Anterior cingulate cortex (tissue), 58 donors: ENCODE data around the gene LIN28B.
"Not testable (repeated sequence)": the region's sequence is repeated elsewhere in the genome, so short reads cannot be mapped to it uniquely, and the experiment has no call there.

Experiments
- DNase-seq, 58 donors: peaks; one replicate each; lab custom pipeline; 2025; lab: John Stamatoyannopoulos, UW

Gene LIN28B, protein sequence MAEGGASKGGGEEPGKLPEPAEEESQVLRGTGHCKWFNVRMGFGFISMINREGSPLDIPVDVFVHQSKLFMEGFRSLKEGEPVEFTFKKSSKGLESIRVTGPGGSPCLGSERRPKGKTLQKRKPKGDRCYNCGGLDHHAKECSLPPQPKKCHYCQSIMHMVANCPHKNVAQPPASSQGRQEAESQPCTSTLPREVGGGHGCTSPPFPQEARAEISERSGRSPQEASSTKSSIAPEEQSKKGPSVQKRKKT

DNA sequence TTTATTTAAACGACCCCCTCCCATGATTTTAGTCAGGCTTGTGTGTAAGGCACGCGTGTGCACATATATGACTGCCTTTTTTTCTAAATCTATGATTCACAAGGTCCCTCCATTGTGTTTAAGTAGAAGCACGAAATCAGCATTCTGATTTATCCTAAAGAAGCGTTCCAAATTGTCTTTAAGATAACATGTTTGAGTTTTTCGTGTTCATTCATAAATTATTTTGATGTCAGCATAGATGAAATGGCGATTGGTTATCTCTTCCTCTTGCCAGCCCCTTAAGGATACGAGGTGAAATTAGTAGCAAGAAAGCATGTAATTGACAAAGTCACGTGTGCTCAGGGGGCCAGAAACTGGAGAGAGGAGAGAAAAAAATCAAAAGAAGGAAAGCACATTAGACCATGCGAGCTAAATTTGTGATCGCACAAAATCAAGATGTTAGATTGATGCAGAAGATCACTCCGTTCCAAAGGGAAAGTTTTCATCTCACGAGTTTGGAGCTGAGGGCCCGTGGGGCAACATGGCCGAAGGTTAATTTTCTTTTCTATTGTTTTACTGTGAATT, at the start of gene LIN28B:
TSS of gene LIN28B (plus strand) at position 377 of the 564 bp plus-strand sequence. CDS start at position 521, 144 bp downstream.
- DNase-seq: no peak

DNA sequence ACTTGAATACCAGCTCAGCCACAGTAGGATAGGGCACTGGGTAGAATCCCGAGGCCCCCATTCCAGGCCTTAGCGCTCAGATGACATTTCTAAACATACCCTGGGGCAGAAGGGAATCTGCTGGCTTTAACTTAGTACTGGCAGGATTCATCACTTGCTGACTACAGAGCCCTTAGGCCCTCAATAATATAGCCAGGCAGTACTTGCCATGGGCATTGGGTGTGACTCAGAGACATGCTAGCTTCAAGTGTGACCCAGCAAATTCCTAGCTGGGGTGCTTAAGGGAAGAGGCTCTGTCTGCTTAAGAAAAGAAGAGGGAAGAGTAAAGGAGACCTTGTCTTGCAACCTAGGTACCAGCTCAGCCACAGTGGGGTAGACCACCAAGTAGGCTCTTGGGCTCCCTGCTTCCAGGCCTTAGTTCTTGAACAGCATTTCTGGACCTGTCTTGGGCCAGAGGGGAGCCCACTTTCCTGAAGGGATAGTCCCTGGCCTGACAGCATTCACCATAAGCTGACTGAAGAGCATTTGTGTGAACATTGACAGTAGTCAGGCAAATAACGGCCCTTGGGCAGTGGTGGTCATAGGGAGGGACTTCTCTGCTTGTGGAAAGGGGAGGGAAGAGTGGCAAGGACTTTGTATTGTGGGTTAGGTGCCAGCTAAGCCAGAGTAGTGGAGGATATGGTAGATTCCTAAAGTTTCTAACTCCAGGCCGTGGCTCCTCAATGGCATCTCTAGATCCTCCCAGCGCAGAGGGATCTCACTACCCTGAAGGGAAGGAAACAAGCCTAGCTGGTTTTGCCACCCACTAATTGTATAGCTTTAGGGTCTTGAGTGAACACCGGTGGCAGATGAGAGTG, 48.6 kb upstream of the LIN28B start:
- no peak for DNase-seq

DNA sequence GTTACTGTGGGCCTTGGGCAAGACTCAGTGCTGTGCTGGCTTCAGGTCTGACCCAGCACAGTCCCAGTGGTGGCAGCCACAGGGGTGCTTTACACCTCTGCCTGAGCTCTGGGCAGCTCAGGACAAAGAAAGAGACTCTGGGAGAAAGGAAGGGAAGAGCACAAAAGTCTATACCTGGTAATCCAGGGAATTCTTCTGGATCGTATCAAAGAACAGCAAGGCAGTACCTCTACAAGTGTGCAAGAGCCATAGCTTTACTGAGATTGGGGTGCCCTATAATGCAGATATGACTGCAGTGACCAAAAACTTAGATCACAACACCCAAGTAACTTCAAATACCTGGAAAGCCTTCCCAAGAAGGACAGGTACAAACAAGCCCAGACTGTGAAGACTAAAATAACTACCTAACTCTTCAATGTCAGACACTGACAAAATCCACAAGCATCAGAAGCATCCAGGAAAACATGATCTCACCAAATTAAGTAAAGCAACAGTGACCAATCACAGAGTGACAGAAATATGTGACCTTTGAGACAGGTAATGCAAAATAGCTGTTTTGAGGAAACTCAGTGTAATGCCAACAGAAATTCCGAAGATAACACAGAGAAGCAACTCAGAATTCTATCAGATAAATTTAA, 47.9 kb upstream of the LIN28B start:
- no peak for DNase-seq

DNA sequence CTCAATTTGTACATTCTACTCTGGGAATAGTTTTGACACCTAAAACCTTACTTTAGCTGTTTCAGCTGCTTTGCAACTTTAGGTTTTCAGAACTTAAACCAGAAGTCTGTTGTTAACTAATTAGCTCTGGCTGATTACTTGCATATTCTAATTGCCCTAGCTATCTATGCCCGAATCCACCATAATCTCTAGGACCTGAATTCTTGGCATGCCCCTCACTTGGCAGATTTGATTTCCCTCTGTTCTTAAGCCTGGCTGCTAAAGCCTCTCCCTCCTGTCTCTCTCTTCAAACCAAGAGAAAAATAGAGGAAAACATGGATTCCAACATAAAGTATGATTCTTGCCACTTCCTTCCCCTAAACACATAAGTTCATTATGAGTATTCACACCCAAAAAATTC, 35.0 kb upstream of the LIN28B start:
- DNase-seq: no peak

DNA sequence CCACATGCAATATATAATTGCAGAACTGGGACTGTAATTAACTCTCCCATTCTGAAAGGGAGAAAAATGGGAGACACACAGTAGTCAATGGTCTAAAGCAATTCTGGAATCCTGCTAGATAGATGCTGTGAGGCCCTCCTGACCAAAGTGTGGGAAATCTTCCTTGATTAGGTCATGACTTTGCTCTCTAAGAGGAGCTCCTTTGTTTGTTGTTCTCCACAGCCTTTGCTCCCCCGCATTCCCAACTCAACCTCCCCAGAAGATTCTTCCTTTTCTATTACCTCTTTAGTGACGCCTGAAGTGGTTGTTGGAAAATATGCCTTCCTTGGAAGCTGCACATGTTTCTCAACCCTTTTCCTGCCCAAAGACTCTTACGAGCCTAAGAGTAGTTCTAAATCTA, 28.8 kb upstream of the LIN28B start:
- no peak for DNase-seq

DNA sequence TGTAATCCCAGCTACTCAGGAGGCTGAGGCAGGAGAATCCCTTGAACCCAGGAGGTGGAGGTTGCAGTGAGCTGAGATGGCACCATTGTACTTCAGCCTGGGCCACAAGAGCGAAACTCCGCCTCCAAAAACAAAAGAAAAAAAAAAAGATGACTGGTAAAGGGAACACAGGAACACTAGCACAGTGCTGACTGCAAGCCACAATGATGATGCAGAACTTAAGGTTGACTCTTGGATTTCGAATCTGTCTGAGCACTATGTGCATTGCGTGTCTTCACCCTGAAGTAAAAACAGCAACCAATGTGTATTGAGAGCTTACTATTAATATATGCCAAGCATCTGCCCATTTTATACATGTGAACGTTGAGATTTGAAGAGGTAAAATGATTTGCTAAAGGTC, 27.6 kb upstream of the LIN28B start:
- DNase-seq: no peak

DNA sequence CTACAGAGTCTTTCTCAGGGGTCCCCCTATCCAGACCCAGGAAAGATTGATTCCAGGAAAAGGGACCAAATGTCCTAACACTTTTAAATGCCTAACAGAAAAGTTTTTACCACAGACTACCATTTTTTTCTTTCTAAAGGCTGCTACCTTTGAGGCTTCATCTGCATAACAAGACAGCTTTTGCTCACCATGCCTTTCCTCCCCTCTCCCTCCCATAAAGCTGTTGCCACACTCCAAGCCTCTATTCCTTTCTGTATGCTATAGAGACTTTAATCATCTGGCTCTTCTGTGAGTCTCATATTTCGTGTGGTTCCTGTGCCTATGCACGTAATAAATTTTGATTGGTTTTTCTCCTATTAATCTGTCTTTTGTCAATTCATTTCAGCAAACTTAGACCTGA, 26.0 kb upstream of the LIN28B start:
- DNase-seq: no peak

DNA sequence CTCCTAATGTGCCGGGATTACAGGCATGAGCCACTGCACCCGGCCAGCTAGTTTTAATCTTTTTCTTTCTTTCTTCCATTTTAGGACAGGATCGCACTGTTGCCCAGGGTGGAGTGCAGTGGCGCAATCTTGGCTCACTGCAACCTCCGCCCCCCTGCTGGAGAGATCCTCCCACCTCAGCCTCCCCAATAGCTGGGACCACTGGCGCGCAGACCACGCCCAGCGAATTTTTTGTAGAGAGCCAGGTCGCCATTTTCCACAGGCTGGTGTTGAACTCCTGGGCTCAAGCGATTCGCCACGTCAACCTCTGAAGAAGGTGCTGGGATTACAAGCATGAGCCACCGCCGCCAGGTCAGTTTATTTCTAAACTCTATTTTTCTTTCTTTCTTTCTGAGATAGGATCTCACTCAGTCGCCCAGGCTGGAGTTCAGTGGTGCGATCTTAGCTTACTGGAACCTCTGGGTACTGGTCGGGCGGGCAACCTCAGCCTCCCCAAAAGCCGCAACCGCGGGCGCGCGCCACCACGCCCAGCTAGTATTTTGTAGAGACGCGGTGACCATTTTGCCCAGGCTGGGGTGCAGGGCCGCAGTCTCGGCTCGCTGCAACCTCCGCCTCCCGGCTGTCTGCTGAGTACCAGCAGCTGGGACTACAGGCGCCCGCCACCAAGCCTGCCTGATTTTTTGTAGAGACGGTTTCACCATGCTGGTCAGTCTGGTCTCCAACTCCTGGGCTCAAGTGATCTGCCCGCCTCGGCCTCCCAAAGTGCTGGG, 20.0 kb upstream of the LIN28B start:
- no peak for DNase-seq

DNA sequence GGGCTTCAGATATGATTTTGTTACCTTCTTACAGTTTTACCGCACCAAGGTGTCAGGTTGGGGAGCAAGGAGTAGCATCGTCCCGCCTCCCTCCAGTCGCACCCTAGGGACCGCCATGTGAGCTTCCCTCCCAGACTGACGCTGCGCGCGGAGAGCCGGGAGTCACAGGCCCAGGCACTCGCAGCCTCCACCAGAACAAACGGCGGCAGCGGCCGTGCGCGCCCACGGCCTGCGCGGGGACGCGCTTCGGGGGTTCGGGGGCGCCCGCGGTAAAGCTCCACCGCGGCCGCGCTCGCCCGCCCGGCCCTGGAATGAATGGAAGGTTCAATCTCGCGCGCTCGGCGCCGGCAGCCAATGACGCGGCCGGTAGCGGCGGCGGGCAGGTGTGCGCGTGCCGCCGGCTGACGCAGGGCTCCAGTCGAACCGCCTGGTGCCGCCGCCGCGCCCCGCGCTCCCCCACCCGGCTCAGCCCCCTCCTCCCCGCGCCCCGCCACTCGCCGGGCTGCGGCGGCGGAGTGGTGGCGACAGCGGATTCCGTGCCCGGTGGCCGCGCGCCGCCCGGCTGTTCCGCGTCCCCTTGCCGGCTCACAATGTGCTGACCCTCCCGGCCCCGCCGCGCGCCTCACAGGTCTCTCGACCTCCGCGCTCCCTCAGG, 16.5 kb upstream of the LIN28B start:
- DNase-seq: peak in 9 of 58 donors; percentile 1 to 48 (median 26)

DNA sequence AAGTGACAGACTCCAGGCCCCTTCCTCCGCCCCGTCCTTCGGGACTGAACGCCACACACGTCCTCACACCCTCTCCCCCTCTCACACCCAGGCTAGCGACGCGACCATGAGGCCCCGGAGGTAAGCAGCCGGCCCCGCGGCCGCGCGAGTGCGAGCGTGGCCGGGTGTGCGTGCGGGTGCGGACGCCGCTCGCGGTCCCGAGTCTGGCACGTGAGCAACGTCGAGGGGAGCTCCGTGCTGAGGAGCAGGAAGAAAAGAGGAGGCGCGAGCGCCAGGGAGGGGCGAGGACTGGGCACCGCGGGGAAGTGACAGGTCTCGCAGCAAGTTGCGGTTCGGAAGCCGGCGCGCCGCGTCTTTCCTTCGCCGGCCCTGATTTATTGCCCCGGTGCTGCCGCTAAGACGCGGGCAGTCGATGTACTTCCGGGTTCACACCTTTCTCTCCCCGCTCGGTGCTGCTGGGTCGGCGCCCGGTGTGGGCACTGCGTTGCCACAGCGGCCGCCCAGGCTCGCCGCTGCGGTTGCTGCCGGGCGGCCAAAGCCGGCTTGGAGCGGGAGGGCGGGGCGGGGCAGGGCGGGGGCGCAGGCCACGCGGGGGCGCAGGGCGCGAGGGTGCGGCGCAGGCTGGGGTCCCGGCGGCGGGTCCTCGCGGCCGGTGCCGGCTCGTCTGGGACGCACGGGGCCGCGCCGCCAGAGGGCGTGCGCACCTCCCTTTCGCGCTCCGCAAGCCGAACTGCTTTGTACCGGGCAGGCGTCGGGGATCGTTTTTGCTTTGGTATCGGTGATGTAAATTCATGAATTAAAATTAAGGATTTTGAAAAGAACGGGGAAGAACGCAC, 15.8 kb upstream of the LIN28B start:
- peak in 33 of 58 donors; percentile 3 to 65 (median 26) for DNase-seq

DNA sequence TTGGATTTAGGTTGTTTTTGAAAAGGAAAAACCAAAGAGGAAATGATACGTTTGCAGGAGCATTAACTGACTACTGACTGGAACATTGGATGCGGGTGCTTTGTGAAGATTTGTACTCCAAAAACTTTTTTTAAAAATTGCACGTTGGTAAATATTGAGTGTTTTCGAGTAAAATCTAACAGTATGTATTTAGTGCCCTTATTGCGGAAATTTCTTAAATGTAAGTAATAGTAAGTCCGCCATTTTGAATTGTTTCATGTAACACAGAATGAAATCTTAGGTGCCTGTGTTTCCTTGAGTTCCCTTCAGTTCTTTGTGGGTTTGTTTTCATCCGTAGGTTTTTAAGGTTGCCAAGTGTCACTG, 15.2 kb upstream of the LIN28B start:
- DNase-seq: no peak

DNA sequence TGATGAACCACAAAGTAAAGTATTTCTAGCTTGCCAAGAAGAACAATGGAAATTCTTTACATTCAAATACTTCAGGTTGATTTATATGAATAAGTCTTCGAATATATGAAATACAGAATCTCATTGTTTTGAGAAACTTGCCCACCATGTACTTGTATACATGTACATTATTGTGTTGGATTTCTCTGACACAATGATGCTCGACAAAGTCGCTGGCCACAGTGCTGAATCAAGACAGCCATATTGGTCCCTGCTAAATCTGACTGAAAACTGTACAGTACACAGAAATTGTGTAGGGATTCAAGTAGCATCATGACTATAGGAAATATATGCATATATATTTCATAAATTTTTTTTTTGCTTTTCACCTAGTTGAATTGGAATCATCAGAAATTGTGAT, 13.1 kb upstream of the LIN28B start:
- DNase-seq: no peak

DNA sequence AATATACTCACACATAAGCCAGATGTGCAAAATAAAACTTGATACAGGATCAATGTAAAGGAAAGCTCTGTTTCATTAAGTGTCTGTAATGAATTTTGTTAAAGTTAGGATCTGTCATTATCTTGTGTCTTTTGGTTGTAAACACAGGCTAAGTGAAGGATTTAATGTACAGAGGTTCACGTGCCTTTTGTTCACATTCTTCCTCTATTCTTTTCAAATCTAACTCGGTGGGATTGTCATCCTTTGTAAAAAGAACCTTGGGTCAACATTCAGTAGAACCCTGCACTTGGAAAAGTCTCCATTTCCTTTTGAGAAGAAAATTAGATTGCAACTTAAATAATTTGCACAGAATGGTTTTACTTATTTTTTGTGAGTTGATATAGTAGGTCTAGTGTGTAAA, 7.7 kb upstream of the LIN28B start:
- DNase-seq: no peak

DNA sequence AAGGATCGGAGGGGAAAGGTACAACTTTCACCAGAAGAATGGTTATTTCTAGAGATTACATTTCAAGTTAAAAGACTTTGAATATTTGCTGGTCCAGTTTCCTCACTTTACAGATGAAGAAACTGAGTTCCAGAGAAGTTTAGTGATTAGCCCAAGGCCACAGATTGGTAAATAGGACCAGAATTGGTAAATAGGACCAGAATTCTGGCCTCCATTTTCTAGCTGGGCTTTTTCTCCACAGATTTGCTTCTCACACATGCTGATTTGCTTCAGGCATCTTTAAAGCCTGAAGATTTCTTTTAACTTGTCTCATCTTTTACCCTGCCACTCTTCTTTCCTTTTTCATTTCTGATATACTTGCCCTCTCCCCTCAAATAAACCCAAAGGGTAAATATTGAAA, 5.2 kb upstream of the LIN28B start:
- DNase-seq: no peak

DNA sequence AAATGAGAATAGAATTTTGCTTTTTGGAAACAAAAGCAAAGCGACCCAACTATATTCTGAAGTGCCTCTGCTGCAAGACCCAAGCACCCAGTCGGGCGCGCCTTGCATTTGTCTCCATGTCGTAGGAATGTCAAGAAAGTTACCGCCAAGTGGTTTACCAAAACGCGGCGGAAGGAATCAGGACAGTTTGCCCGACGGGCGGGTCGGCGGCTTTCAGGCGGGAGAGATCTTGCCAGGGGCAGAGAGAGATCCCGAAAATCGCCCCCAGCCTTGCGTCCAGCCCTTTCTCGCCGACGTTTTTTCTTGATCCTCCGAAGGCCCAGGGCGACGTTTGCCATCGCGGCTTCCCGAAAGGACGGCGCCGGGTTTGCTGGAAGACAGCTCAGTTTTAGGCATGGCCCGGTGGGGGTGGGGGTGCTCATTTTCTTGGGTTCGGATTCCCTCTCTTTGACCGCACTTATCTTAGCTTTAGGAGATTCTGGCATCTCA, 4.0 kb upstream of the LIN28B start:
- no peak for DNase-seq

DNA sequence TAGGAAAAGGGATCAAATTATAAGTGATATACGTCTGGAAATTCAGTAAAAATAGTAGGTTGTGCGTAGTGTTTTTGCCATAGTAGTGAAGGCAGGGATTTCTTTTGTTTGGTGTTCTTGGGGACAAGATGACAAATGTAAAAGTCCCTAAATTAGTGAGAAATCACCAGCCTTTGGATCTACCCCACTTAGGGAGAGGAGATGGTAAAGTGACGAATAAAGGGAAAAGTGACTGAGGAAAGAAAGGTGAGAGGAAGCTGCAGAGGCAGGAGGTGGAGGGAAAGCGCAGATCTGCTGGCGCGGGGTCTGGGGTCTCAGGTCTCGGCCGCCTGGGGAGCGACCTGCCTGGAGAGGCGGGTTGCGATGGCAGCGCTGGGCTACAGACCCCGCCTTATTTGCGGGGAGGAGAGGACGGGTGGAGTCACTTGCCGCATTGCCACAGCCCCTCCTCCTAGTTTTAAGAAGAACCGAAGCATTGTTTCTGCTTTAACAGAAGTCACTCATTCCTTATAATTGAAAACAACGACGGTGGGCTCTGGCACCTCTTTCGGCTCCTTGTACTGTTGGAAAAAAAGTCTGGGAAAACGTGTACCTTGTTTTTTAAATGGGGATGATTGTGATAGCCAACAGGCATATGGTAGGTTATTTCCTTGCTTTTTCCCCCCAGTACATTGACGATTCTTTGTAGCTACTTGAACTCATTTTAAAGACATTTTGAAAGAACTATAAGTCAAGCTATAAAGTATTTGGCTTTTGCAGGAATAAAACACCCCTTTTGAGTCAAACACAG, 3.3 kb upstream of the LIN28B start:
- not testable (repeated sequence) for DNase-seq

DNA sequence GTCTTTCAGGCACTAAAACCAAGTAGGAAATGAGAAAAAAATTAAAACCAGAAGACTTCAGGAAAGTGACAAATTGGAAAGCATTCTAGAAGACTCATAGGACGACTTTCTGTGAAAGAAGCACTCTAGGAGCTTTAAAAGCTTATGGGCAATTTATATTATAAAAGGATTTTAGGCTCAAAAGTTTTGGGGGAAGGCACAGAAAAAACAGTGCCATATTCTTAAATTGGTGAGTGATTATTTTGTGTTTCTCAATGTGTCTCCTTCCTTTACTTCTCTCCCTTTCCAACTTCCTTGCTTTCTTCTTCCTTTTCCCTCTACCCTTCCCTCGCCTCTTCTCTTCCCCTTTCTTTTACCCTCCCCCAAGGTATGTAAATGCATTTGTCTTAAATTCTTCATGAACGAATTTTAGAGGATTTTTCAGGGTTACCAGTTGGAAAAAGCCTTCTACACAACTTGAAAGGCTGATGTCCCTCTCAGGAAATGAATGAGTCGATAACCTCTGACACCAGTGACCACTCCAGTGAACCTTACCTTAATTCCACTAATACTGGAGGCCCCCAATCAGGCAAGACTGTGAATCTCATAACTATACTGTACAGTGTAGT, 2.6 kb upstream of the LIN28B start:
- DNase-seq: no peak

DNA sequence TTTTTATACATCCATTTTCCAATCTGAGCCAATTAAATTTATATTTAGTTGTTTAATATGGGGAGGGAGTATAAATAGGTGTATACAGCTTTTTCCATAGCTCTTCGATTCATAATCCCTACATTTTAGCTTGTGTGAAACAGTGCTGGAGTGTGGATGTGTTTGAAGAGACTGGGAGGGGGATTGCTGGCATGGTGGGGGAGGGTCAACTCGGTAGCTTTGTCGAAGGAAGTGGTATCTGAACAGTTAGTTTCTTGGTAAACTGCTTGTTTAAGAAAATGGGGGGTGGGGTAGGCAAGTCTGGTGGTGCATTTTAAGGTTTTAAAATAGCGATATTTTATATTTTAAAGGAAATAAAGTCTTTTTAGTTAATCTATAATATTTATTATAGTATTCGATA, 1.4 kb upstream of the LIN28B start:
- no peak for DNase-seq
